Smooth muscle cell (in vitro differentiated cells): Measurements from ENCODE around the gene UBE2G2. TPM values are rescaled to one million over a fixed set of nuclear protein-coding genes. Genes with fewer than 3 reads are reported as not detected.

ENCODE experiments used
- DNase-seq: peaks from one replicate; lab custom pipeline; 2025; ENCODE audit not compliant: unreplicated experiment; lab: John Stamatoyannopoulos, UW
- H2AFZ ChIP-seq: fragments of 200-600 bp; sonication (generic); 2 replicates; pipeline ENCODE4 v1.6.0; 2016; ENCODE audit warnings: antibody characterized with exemption, low read depth, mild to moderate bottlenecking
- H3F3A ChIP-seq: fragments of 200-600 bp; sonication (generic); 2 replicates; pipeline ENCODE4 v1.6.0; 2017; ENCODE audit warnings: antibody characterized with exemption, low read depth
- H3K27ac ChIP-seq: fragments of 200-600 bp; sonication (generic); 2 replicates; pipeline ENCODE4 v1.5.1; 2016; ENCODE audit warnings: low read depth, mild to moderate bottlenecking
- H3K27me3 ChIP-seq: fragments of 200-600 bp; sonication (generic); 2 replicates; pipeline ENCODE4 v1.6.1; 2016; ENCODE audit warnings: low read depth, mild to moderate bottlenecking
- H3K36me3 ChIP-seq: fragments of 200-600 bp; sonication (generic); 2 replicates; pipeline ENCODE4 v1.5.1; 2016; ENCODE audit warnings: low read depth
- H3K4me1 ChIP-seq: fragments of 200-600 bp; sonication (generic); 2 replicates; pipeline ENCODE4 v1.5.1; 2016; ENCODE audit warnings: low read depth
- H3K4me2 ChIP-seq: fragments of 200-600 bp; sonication (generic); 2 replicates; pipeline ENCODE4 v1.6.0; 2016; ENCODE audit warnings: mild to moderate bottlenecking
- H3K4me3 ChIP-seq: fragments of 200-600 bp; sonication (generic); 2 replicates; pipeline ENCODE4 v1.5.1; 2016; ENCODE audit warnings: mild to moderate bottlenecking
- H3K79me2 ChIP-seq: fragments of 200-600 bp; sonication (generic); 2 replicates; pipeline ENCODE4 v1.6.0; 2016; ENCODE audit warnings: low read depth, mild to moderate bottlenecking
- H3K9ac ChIP-seq: fragments of 200-600 bp; sonication (generic); 2 replicates; pipeline ENCODE4 v1.6.0; 2016; ENCODE audit warnings: low read depth
- H3K9me3 ChIP-seq: fragments of 200-600 bp; sonication (generic); replicated peaks from 2 replicates; pipeline ENCODE4 v1.5.1; 2016; ENCODE audit warnings: low read depth
- H4K20me1 ChIP-seq: fragments of 200-600 bp; sonication (generic); 2 replicates; pipeline ENCODE4 v1.6.0; 2016; ENCODE audit warnings: low read depth
- WGBS: methylation state at CpG from one replicate; pipeline ENCODE4 v1.1.7; 2016; ENCODE audit warnings: low lambda C conversion rate; 5-methylcytosine and 5-hydroxymethylcytosine counted together
- polyA plus RNA-seq: library from polyadenylated mRNA; unstranded; fragments of >200 nt; fragmentation: Nextera tagmentation; extraction: Ambion mirVana; gene quantifications from 2 replicates; pipeline ENCODE4 v1.2.1, GENCODE V29; 2016
- total RNA-seq: library from RNA; depleted of rRNA; stranded (reverse); fragments of >200 nt; gene quantifications from 2 replicates; pipeline ENCODE4 v1.2.3, GENCODE V29; 2014
- TF ChIP-seq, protein P1 (sequence below): fragments of 200-600 bp; sonication (generic); IDR thresholded peaks from 2 replicates; pipeline ENCODE4 v1.5.1; 2017; ENCODE audit warnings: borderline replicate concordance, mild to moderate bottlenecking, antibody characterized with exemption; ENCODE audit not compliant: insufficient read depth, poor library complexity, severe bottlenecking

Gene UBE2G2
- total and polyA plus RNA-seq, 2 experiments from 2014 or later: 33.1 to 34.1 TPM

DNA sequence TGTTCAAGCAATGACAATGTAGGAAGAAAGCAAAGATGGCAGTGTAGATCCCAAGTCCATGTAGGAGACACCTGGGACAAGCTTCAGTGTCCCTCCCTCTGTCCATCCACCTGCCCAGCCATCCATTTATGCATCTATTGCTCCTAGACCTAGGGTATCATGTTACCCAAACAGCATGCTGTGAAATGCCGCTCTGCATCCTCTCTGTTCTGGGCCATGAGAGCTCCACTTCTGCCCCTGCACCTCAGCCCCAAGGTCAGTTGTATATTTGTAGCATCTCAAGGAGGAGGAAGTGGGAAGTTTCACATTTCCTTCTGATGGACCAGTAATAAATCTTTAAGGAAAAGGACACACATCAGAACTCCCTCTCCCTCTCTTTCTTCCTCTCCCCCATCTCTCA lies 62.3 kb downstream of the UBE2G2 start:
- Histone ChIP-seq H3K9ac (no peak overlapping the region), H3K79me2 (no peaks in the 10 kb centered on the region), H3K36me3 (no peaks in the 10 kb centered on the region), H3F3A (no peaks in the 10 kb centered on the region), H3K4me2 (no peak overlapping the region), H2AFZ (no peak overlapping the region), H4K20me1 (no peaks in the 10 kb centered on the region), H3K27ac (no peak overlapping the region), H3K4me3 (no peak overlapping the region), H3K27me3 (no peaks in the 10 kb centered on the region), H3K9me3 (peaks cover 4% of the 10 kb centered on the region), H3K4me1 (no peaks in the 10 kb centered on the region)
- TF ChIP-seq, protein P1, sequence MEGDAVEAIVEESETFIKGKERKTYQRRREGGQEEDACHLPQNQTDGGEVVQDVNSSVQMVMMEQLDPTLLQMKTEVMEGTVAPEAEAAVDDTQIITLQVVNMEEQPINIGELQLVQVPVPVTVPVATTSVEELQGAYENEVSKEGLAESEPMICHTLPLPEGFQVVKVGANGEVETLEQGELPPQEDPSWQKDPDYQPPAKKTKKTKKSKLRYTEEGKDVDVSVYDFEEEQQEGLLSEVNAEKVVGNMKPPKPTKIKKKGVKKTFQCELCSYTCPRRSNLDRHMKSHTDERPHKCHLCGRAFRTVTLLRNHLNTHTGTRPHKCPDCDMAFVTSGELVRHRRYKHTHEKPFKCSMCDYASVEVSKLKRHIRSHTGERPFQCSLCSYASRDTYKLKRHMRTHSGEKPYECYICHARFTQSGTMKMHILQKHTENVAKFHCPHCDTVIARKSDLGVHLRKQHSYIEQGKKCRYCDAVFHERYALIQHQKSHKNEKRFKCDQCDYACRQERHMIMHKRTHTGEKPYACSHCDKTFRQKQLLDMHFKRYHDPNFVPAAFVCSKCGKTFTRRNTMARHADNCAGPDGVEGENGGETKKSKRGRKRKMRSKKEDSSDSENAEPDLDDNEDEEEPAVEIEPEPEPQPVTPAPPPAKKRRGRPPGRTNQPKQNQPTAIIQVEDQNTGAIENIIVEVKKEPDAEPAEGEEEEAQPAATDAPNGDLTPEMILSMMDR: no peak
- WGBS: 100% methylated on average over 1 of the region's 1 CpG
- DNase-seq: no peak

DNA sequence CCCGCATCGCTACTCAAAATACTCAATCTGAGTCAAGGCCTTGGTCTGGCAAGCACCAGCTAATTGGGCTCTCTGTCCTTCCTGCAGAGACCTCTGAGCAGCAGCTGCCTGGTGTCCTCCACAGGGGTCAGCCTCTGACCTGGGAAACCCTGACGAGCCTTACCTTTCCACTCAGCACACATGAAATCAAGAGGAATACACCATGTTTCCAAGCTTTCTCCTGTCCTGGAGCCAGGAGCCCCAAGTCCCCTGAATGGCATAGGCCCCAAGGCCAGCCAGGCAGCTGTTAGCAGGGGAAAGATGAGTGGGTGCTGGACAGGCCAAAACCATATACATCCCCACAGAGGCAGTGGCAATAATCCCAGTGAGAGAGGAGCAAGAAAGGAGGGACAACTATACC lies 63.0 kb downstream of the UBE2G2 start:
- Histone ChIP-seq H3K36me3 (no peaks in the 10 kb centered on the region), H3K9ac (no peak overlapping the region), H3K4me3 (no peak overlapping the region), H3K9me3 (peaks cover 4% of the 10 kb centered on the region), H3K4me2 (no peak overlapping the region), H2AFZ (no peak overlapping the region), H3K79me2 (no peaks in the 10 kb centered on the region), H3F3A (no peaks in the 10 kb centered on the region), H4K20me1 (no peaks in the 10 kb centered on the region), H3K27me3 (no peaks in the 10 kb centered on the region), H3K4me1 (no peaks in the 10 kb centered on the region), H3K27ac (no peak overlapping the region)
- TF ChIP-seq, protein P1: no peak
- 92% methylated on average over 3 of the region's 3 CpGs for WGBS
- DNase-seq: no peak

DNA sequence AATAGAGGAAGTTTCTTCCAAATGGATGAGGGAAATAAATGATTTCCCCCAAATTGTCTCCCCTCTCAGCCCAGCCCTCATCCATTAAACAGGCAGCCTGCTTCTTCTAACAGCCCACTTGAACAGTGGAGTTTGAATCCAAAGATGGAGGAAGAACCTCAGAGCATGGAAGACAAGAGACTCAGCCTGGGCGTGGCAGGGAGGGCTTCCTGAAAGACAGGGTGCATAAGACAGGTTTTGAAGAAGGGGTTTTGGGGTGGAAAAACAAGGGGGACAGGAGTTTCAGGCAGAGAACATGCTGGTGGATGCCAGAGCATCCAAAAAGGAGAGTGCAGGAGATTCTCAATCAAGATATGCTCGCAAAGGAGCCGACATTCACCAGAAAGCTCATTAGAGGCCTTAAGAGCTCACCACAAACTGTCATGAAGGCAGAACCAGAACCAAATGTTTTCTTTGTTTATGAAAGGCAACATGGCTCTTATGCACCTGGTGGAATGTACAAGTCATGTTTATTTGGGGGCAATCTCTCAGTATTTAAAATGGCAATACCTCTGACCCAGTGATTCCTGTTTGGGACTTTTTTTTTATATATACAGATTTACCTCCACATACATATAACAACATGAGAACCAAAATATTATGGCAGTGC lies 63.8 kb downstream of the UBE2G2 start:
- no peak overlapping the region for H3K4me3 ChIP-seq
- H3K4me1 ChIP-seq: no peaks in the 10 kb centered on the region
- H3K79me2 ChIP-seq: no peaks in the 10 kb centered on the region
- H3K36me3 ChIP-seq: no peaks in the 10 kb centered on the region
- no peaks in the 10 kb centered on the region for H4K20me1 ChIP-seq
- DNase-seq: no peak
- peaks cover 4% of the 10 kb centered on the region for H3K9me3 ChIP-seq
- no peak overlapping the region for H3K27ac ChIP-seq
- no peak overlapping the region for H2AFZ ChIP-seq
- TF ChIP-seq, protein P1: no peak
- H3K9ac ChIP-seq: no peak overlapping the region
- 77% methylated on average over 3 of the region's 3 CpGs for WGBS
- H3F3A ChIP-seq: no peaks in the 10 kb centered on the region
- H3K4me2 ChIP-seq: no peak overlapping the region
- H3K27me3 ChIP-seq: no peaks in the 10 kb centered on the region
